GM21515 (cell line): ENCODE data around the gene TRPV4.
A peak's percentile ranks its signal among the peaks of the same experiment; 100 is the strongest.
"Not testable (repeated sequence)": the region's sequence is repeated elsewhere in the genome, so short reads cannot be mapped to it uniquely, and the experiment has no call there.

Source experiments
- ATAC-seq: cut with Tn5 transposase; IDR thresholded peaks from one replicate; pipeline ENCODE4 v1.9.1; 2021; ENCODE audit not compliant: unreplicated experiment

Gene TRPV4

GRCh38 chr12:109861689-109862314, 28.6 kb upstream of the TRPV4 start:
- no peak for ATAC-seq

DNA sequence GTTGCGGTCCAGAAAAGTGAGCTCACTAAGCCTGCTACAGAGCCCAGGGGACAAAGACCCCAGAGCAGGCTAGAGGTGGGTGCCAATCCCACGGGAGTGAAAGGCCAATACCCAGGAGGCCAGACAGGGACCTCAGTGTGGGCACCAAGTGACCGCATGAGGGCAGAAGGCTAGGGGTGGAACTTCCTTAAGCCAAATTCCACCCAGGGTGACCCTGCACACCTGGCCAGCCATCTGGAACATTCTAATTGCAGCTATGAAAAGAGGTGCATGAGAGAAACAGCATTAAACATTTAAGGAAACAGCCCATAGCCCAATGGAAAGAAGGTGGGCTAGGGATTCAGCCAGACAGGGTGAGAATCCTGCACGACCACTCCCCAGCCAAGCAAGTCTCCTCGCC, 27.8 kb upstream of the TRPV4 start:
- ATAC-seq = no peak

DNA sequence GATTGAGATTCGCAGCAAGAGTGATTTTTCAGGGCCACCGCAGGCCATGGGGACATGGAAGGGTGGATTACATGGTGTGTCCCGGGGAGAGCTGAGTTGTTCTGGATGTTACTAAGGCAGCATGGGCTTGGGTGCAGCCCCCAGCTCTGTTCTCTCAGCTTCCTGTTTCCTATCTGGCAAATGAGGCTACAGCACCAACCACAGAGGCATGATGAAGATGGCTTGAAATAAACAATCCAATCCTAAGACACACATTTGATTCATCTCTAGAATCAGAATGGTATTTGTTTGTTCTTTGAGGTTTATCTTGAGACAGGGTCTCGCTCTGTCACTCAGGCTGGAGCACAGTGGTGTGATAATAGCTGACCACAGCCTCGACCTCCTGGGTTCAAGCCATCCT, 25.6 kb upstream of the TRPV4 start:
- no peak for ATAC-seq

GRCh38 chr12:109857715-109858114, 24.5 kb upstream of the TRPV4 start:
- ATAC-seq = no peak

DNA sequence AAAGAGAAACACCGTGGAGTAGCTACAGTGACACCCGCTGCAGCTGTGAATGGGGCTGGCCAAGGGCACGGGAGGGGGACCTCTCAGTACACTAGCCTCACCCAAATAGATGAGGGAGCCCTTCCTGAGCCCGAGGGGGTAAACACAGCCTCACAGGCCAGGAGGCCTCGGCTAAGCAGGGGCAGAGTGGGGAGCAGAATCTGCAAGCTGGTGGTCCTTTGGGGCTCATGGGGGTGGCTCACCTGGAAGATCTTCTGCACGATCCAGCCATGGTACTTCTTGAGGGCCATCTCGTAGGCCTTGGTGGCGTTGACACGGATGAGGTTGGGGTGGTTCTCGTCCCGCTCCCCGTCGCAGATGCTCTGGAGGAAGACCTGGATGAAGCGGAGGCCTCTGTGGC, 22.2 kb upstream of the TRPV4 start:
- ATAC-seq = no peak

GRCh38 chr12:109850518-109850917, 17.3 kb upstream of the TRPV4 start:
- not testable (repeated sequence) for ATAC-seq

GRCh38 chr12:109847142-109847735, 14.0 kb upstream of the TRPV4 start:
- ATAC-seq = no peak

- no peak for ATAC-seq
Observed at GRCh38 chr12:109845824-109846205, 12.6 kb upstream of the TRPV4 start.

GRCh38 chr12:109844983-109845823, 12.0 kb upstream of the TRPV4 start:
- peak; percentile 85 for ATAC-seq

- no peak for ATAC-seq
Observed at GRCh38 chr12:109844091-109844490, 10.9 kb upstream of the TRPV4 start.

GRCh38 chr12:109842021-109842420, 8.8 kb upstream of the TRPV4 start:
- ATAC-seq = no peak

- no peak for ATAC-seq
Observed at GRCh38 chr12:109841356-109841755, 8.2 kb upstream of the TRPV4 start.

GRCh38 chr12:109840305-109841074, 7.3 kb upstream of the TRPV4 start:
- no peak for ATAC-seq

DNA sequence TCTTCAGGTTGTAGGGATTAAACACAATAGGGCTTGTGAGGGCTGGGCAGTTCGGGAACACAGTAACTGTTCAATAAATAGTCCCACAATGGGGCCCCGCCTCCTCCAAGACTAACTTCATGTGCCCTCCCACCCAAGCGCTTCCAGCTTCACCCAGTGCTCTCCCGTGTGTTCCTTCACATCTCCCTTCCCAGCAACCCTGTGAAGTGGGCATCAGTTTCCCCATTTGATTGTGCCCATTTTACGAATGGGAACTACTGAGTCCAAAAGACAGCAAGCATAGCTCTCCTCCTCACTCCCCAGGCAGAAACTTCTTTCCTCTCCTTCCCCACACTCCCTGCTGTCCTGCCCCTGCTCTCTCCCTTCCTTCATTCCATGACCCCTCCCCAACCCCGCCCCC, 6.2 kb upstream of the TRPV4 start:
- ATAC-seq = no peak

DNA sequence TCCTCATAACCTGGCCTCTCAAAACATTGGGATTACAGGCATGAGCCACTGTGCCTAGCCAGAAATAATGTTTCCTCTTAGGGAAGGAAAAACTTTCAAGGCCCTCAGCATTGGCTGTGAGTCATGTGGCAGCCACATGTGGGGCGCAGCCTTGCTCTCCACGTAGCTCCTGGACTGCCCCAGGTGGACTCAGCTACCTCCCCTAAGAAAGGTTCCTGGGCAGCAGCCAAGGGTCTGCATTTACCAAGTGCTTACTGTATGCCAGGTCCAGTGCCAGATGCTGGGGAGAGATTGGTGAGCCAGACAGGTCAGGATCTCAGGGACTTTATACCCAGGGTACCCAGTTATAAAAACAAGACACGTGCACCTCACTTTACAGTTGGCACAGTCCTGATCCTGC, 3.7 kb upstream of the TRPV4 start:
- ATAC-seq = no peak

DNA sequence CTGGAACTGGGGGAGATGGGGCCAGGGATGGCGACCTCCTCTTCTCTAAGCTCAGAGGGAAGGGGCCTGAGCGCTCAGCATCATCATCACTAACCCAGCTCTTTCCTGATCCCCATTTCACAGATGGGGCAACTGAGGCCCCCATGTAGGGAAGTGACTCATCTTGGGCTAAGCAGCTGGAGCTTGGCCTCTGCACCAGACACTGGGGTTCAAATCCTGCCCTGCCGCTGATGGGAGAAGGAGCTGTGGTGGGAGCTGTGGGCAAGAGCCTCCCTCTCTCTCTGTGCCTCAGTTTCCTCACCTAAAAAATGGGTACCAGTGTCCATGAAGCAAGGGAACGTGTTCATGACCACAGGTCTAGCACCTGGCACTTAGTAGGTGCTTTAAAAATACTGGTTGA, 2.6 kb upstream of the TRPV4 start:
- no peak for ATAC-seq

GRCh38 chr12:109832541-109833306, 474 bp downstream of the TRPV4 start:
- ATAC-seq = no peak

DNA sequence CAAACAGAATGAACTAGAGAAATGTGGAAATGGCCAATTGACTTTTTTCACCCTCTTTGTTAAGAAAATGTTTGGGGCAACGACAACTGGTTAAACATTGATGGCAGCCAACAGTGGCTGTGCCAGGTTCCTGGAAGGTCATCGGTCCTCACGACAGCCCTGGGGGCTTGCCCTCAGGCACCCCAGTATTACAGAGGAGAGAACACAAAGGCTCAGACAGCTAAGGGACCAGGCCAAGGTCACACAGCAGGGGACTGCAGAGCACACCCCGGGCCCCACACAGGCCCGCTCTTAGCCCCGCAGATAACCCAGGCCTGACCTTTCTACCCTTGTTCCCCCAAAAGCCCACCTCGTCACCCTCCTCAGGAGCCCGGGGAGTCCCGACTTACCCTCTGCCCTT, 1.3 kb downstream of the TRPV4 start:
- no peak for ATAC-seq

DNA sequence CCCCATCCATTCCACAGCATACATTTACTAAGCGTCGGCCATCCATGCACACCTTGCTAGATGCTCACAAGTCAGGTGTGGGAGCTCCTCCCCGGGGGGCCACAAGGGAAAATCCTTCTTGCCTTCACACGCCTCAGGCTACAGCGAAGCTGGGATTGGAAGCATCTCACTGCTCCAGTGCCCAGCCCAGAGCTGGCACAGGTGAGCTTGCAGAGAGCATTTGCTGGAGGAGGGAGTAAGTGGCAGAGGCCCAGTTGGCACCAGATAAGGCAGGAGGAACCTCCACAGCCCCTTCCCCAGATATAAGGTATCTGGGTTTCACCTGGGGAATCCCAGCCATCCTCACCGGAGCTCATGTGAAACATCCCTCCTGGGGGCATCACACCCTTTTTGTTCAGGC, 1.8 kb downstream of the TRPV4 start:
- no peak for ATAC-seq

DNA sequence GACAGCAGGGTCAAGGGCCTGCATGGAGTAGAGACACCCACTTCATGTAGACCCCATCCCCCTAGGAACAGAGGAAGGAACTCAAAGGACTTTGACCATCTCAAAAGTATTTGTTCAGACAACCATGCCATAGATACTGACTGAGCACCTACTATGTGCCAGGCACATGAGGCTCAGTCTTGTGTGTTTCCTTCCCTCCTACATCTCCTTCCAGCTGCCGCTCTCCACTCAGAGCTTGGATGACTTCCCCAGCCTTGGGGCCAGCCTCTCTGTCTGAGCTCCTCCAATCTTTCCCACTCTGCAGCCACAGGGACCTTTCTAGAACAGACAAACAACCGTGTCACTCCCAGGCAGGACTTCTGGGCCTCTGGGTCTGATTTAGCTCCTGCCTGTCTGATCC, 2.5 kb downstream of the TRPV4 start:
- ATAC-seq = no peak

GRCh38 chr12:109830267-109830666, 2.9 kb downstream of the TRPV4 start:
- ATAC-seq = no peak
